HG03280 (cell line): Measurements from ENCODE around the gene FAM83G.
"Not testable (repeated sequence)": the region's sequence is repeated elsewhere in the genome, so short reads cannot be mapped to it uniquely, and the experiment has no call there.

Source experiments
- ATAC-seq: cut with Tn5 transposase; IDR thresholded peaks from one replicate; pipeline ENCODE4 v1.9.1; 2021; ENCODE audit warnings: mild to moderate bottlenecking, moderate library complexity; ENCODE audit not compliant: unreplicated experiment

The FAM83G gene

DNA sequence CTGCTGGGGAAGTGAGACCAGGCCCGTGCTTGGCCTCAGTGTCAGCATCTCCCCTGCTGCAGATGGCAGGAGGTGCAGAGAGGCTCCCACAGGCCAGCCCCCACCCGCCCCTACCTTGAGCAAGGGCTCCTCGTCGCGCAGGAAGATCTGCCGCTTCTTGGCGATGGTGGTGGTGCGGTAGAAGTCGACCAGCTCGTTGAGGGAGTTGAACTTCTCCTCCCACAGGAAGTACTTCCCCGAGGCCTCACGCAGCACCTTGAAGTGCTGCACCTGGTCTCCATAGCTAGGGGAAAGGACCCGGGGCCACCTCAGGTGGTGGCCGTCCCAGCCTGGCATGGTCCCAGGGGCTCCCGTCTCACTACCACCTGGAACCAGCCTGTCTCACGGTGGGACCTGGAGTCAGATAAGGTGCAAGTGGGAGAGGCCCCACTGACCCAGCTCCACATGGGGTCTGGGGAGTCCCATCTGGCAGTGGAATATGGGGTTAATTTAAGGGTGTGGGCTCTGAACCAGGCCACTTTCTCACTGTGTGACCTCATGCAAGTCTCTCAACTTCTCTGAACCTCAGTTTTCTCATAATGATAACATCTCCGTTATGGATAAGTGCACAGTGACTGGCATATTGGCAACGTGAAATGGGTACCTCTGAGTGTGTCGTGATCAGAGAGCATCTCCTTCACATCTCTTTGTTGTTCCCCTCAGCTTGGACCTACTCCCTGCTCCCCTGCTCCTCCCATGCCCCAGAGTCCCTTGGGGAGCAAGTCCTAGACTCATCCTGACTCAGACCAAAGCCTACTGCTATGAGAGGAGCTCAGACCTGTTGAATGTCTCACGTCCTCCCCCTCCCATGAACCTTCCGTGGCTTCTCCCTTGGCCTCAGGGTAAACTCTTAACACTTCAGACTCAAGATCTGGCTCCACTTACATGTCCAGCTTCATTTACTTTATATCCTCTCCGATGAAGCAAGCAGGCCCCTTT lies 19.8 kb upstream of the FAM83G start:
- no peak for ATAC-seq

DNA sequence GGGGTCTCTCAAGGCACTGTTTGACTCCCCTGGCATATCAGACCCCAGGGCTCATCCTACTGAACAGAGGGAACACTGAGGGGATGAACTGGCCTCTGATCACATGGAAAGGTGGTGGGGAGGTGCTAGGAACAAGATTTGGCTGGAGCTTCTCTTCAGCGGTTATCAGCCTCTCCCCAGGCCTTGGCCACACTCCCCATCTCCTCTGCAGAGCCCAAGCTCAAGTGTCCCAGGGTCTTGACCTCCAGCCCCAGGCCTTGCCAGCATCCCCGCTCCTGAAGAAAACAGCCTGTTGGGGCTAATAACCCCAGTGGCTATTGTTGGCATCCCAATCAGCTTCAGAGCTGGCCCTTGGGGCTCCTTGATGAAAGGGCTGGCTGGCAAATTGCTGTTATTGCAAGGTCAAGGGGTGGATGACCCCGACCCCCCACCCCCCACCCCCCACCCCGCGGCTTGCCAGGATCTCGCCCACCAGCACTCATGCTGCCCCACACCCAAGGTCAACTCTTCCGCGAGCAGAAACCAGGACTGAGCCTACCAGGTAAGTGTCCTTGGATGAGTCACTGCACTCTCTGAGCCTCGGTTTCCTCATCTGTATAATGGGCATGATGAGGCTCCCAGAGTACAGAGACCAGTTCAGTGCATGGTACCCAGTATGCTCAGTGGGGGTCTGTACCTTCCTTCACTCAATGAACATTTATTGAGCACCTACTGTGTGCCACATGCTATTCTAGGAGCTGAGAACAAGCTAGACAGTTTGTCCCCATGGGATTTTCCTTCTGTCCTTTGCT lies 18.8 kb upstream of the FAM83G start:
- ATAC-seq = no peak

DNA sequence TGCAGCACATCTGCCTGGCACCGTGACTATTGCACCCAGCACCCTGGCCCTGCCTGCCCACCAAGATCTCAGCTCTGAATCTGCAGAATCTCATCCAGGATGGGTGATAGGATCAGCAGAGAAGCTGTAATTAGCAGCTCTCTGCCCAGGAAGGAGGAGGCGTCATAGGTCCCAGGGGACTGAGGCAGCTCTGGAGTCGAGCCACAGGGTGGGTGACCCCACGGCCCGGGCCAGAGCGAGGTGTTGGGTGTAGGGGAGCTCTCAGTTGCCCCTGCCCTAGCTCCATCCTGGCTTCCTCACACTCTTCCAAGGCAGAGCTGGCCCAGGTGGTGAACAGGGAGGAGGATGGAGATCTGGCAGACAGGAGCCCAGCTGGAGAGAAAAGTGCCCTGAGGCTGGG lies 18.2 kb upstream of the FAM83G start:
- ATAC-seq = no peak

DNA sequence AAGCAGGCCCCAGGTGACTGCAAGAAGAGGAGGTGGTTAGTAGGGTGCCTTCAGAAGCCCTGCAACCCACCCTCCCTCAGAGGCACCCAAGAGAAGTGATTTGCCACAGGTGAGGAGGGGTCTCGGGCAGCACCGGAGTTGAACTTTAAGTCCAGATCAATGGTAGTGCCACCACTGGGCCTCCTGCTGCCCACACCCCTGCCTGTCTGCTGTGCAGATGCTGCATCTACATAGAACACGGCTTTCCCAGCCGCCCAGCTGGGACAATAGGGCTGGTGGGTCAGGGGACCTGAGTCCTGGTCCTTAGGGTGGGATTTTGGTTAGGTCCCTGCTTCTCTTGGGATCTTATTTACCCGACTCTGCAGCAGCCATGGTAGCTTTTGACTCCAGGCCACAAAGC lies 17.6 kb upstream of the FAM83G start:
- no peak for ATAC-seq

DNA sequence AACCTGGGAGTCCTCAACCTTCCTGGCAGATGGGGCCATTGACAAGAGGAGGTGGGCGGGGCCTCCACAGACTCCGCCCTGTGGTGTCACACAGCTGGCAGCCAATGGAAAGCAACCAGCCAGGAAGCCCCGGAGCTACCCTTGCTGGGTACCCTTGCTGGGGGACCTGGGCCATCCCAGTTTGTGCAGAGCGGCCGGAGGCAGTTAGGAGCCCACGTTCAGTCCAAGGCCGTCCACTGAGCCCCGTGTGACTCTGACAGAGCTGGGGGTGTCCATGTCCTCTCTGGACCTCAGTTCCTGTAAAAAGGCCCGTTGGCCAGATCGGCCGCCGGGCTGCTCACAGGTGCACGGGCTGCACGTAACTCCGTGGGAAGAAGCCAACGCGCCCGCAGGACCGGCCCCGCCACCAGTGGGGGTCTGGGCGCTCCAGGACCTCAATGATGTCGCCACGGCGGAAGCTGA lies 17.1 kb upstream of the FAM83G start:
- ATAC-seq = no peak

DNA sequence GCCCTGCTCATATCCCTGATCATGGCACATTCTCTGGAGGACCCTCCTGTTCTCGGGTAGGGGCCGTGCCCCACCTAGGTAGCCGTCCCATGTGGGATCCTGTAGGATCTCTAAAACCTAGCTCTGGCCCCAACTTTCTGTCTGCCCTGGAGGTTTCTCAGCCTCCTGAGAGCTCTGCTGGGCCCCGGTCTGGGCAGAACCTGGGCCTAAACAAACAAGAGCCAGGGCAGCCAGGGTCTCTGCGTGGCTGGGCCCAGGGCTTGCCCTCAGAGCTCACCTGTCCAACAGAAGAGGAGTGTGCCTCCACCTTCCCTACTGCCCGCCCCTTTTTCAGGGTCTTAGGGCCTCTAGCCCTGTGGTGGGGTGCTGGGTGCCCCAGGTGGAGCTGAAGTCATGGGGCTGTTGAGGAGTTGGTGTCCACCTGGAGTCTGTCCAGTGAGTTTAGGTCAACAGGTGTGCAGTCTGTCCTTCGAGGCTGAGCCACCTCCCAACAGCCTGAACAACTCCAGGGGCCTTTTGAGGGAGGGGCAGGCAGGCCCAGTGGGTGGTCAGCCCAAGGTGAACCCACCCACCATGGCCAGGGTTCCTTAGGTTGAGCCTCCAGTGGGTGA lies 16.6 kb upstream of the FAM83G start:
- not testable (repeated sequence) for ATAC-seq

DNA sequence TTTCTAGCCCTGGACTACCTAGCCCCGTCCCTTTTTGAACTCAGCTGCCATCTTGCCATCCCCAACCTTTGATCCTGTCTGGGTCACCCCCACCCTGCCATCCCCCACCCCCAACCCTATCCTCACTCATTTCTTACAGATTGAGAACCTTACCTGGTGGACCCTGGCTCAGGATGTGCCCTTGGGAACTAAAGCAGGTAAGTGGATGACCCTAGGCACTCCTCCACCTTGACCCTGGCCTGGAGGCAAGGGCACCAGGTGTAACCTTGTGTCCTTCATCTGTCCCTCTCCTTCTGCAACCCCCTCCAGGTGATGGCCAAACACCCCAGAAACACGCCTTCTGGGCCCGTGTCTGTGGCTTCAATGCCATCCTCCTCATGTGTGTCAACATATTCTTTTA lies 15.5 kb upstream of the FAM83G start:
- ATAC-seq = no peak

DNA sequence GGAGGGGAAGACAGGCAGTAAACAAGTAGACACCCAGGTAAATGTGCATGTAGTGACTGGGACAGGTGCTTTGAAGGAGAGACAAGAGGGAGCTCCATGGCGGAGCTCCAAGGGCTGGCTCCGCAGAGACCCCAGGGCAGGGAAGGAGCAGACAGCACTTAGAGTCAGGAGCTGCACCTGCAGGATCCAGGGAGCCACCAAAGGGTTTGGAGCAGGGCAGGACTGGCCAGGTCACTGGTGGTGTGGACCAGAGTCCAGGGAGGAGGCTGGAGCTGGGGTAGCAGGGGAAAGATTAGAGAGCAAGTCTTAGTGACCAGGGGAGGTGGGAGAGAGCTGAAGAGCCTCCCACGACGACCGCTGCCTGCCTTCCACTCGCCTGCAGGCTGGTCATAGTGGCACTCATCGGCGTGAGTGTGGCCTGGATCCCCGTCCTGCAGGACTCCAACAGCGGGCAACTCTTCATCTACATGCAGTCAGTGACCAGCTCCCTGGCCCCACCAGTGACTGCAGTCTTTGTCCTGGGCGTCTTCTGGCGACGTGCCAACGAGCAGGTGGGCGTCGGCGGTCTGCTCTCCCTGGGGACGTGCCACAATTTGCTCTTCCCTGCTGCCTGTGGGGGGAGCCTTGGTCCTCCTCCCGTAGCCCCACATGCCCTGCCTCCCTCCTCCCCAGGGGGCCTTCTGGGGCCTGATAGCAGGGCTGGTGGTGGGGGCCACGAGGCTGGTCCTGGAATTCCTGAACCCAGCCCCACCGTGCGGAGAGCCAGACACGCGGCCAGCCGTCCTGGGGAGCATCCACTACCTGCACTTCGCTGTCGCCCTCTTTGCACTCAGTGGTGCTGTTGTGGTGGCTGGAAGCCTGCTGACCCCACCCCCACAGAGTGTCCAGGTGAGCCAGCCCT lies 14.7 kb upstream of the FAM83G start:
- no peak for ATAC-seq

DNA sequence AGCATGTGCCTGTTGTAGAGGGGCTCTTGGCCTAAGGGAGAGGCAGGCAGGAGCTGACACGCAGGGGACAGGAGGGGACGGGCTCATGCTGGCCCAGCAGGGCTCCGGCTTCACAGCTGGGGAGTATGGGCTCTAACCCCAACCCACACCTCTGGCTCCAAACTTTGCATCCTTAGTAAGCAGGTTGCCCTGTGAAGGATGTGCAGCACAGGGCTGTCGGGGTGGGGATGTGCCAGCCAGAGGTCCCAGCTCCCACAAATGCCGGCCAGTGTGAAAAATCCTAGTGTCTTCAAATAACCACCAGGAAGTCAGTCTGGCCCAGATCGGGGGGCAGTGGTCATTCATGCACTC lies 14.0 kb upstream of the FAM83G start:
- ATAC-seq = no peak

DNA sequence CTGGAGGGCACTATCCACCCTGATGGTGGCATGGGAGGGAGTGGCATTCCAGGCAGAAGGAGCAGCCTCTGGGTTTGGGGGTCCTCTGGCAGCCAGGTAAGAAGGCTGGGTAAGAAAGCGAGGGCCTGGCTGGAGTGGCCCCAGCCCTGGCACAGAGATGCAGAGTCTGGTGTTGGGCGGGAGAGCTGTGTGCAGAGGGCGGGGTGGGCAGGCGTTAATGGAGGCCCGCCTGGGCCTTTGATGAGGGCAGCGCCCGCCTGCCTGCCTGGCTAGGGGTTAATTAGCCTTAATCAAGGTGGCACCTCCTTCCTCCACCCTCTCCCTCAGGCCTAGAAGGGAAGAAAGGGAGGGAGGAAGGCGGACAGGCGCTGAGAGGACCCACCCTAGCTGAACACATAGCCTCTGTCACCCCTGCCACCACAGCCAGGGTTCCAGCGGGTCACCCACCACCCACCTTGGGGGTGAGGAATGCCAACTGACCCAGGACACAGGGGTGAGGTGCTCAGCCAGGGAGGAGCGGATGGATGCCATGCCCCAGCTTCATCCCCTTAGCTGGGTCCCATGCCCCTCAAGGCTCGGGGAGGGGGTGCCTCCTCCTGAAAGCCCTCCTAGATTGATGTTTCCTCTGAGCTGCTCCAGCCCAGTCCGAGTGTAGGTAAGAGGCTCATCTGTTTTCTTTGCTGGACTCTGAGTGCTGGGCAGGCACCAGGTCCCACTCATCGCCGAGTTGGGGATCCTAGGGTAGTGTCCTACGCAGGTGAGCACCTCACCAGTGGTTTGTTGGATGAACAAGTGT lies 13.4 kb upstream of the FAM83G start:
- ATAC-seq = no peak

DNA sequence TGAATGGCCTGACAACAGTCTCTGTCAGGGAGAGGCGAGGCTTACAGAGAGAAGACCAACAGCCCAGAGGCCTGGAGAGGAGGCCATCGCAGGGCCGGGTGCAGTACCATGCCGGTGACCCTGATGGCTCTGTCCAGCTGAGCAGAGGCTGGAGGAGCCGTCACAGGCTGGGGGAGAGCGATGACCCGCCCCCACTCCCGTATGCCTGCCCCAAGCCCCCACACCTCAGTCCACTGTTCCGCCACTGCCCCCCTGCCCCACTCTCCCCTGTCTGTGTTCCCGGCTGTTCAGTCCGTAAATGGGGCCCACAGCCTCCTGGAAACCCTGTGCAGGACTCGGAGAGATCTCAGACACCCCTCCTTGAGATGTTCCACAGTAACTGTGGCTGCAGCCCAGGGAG lies 12.8 kb upstream of the FAM83G start:
- no peak for ATAC-seq

DNA sequence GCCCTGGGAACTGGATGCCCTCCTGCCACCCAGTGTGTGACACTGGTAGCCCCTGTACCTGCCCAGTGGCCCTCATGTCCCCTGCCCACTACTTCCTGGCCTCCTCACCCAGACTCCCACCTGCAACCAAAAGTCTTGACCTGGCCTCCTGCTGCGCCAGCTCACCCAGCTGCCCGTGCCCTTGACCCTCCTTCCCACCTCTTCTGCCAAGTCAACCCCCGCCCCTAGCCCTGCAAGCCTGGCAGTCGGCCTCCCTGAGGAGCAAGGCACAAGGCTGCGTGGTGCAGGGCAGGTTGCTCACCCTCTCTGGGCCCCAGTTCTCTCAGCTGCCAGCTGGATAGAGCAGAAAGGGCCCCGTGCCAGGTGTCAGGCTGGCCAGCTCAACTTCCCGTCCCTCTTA lies 12.3 kb upstream of the FAM83G start:
- ATAC-seq = no peak

DNA sequence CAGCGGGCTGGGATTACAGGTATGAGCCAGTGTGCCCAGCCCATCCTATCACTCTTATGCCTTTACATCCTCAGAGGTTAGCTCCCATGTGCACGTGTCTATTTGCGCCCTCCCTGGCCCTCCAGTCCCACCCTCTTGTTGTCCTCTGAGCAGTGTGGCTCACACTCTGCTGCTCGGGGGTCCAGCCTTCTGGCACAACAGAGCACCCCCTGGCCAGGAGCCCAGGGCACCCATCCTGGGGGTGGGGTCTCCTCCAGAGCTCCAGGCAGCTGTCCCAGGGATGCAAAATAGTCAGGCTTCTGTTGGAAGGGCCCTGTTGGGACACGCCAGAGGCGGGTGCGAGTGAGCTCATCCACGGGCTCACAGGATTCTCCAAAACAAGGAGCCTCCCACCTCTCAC lies 11.7 kb upstream of the FAM83G start:
- no peak for ATAC-seq

DNA sequence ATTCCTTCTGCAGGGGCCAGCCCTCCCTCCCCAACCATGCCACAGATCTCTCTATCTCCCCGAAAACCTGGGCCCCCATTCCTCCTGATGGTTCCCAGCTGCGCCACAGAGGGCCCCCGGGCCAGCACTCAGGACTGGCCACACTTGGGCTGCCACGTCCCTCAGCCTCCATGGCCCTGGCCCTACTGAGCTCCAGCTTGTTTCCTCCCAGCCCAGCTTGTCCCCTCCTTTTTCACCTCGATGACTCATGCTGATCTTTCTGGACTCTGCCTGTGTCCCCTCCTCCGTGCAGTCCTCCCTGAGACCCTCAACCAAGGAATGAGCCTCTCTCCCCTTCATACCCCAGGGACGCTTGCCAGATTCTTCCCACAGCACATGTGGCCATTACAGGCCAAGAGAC lies 10.9 kb upstream of the FAM83G start:
- ATAC-seq = no peak

DNA sequence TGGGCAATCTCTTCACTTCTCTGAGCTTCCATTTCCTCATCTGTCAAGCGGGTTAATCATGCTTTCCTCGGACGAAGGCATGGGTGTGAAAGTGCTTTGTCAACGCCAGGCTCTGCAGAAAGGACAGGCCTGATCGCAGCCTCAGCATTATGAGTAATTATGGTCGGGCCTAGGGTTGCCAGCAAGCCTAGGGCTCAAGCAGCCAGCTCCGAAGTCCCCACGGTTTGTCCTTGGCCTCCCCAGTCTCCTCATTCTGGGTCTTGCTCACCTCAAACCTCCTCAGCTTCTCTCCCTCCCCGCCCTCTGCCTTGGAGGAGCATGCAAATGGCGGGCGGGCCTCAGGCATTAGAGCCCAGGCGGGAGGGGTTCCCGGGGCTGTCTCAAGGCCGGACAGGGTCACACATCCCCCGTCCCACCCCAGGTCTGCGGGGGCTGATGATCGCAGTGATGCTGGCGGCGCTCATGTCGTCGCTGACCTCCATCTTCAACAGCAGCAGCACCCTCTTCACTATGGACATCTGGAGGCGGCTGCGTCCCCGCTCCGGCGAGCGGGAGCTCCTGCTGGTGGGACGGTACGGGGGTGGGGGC lies 10.2 kb upstream of the FAM83G start:
- no peak for ATAC-seq

DNA sequence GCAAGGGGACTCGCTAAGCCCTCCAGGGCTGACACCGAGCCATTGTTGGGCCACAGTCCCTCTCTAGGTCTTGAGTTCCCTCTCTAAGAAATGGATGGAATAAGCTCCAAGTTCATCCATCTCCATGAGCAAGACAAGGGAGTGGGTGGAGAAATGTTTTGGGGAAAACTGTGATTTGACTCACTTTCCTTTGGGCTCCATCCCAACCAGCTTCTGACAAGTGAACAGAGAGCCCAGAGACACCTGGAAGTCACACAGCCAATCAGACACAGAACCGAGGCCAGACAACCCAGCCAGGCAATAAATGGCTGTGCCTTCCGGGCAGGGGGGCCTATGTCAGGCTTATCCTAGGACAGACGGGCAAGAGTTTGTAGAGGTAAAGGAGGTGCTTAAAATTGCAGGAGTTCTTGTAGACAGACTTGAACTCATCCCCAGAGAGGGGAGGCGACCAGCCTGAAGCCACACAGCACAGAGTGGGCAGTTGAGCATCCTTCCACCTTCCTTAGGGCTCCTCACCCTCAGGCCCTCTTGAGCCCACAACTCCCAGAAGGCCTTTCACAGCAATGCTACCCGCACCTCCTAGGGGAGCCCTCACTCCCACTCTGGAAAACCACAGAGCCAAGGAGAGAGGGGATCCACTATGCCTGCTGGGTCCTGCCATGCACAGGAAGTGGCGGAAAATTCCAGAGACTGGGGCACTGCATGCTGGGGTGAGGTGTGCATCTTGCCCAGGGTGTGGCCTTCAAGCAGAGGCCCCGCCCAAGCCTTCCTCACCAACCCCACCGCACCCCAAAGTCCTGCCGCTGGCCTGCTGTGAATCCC lies 9.5 kb upstream of the FAM83G start:
- ATAC-seq = no peak

DNA sequence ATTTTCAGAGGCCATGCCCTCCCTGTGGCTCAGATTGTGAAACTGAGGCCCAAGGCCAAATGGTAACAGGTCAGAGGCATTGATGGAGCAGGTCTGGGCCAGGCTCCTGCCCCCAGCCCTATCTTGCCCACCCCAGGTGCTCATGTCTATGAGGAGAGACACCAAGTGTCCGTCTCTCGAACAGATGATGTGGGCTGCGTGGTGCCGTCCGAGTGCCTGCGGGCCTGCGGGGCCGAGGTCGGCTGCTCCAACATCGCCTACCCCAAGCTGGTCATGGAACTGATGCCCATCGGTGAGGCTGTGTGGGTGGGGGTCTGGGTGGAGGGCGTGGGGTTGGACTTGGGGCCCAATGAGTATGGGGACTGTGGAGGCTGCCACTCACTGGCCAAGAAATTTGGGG lies 8.7 kb upstream of the FAM83G start:
- no peak for ATAC-seq
